Stimulated activated effector memory CD8-positive, alpha-beta T cell treated with anti-CD3 and anti-CD28 coated beads, Interleukin-12 subunit alpha, Interleukin-12 subunit beta, amount 100 ng/mL, for 72 hours (primary cell): ENCODE data around the gene CCDC180.
"Not testable (repeated sequence)": the region's sequence is repeated elsewhere in the genome, so short reads cannot be mapped to it uniquely, and the experiment has no call there.

Experiments
- ATAC-seq: fragments of 150-1000 bp; cut with Tn5 transposase; 2 replicates; pipeline ENCODE4 v1.10.0; 2021
- DNase-seq, 2 donors: peaks; one replicate each; pipeline ENCODE4 v3.0.0; 2021 to 2022; ENCODE audit warnings: low spot score in 2 of 2
- H3K27ac Mint-ChIP-seq: one replicate; pipeline ENCODE4 v1.8.0; 2022; ENCODE audit warnings: mild to moderate bottlenecking, mixed read lengths
- H3K36me3 Mint-ChIP-seq: one replicate; pipeline ENCODE4 v1.8.0; 2022; ENCODE audit warnings: mild to moderate bottlenecking, mixed read lengths
- H3K4me1 Mint-ChIP-seq: one replicate; pipeline ENCODE4 v1.8.0; 2022; ENCODE audit warnings: mixed read lengths
- H3K4me3 Mint-ChIP-seq: one replicate; pipeline ENCODE4 v1.8.0; 2022; ENCODE audit warnings: mild to moderate bottlenecking, mixed read lengths
- H3K9me3 Mint-ChIP-seq: one replicate; pipeline ENCODE4 v1.8.0; 2022; ENCODE audit warnings: mixed read lengths

CCDC180 gene

DNA sequence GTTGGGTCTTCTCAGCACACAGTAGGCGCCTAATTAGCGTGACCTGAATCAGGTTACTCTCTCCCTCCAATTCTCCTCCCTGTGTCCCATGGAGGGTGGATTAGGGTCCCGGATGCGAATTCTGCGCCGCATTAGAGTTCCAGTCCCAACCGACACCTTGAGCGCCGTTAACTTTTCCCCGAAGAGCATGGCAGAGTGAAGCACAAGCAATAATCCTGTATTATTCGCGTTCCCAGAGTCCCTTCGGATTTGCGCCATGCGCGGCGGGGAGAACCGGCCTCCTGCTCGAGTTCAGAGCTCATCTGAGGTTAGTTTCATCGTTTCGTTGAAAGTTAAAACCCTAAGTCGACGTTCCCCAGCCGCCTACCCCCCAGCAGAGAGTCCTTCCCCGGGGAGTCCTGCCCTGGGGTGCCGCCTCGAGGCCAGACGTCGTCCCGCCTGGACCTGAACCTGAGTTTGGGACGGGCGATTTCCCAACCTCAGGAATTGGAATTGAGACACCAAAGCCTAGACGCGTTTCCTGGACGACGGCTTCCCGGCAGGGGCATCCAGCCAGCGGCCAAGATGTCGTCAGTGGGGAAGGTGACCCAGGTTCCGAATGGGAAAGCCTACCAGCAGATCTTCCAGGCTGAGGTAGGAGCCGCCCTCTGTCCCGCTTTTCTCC lies at the start of gene CCDC180:
Gene CCDC180, plus strand, starts transcription at position 160 of the 664 bp plus-strand sequence. Its CDS starts 405 bp downstream, at position 565.
- Mint-ChIP-seq H3K27ac (no peak within 1 kb of the TSS), H3K9me3 (no peaks in the 10 kb centered on the region), H3K4me1 (no peaks in the 10 kb centered on the region), H3K36me3 (no peaks in the 10 kb centered on the region), H3K4me3 (no peak within 1 kb of the TSS)
- DNase-seq (peak in 1 of 2 donors; percentile 41), ATAC-seq (no peak)

DNA sequence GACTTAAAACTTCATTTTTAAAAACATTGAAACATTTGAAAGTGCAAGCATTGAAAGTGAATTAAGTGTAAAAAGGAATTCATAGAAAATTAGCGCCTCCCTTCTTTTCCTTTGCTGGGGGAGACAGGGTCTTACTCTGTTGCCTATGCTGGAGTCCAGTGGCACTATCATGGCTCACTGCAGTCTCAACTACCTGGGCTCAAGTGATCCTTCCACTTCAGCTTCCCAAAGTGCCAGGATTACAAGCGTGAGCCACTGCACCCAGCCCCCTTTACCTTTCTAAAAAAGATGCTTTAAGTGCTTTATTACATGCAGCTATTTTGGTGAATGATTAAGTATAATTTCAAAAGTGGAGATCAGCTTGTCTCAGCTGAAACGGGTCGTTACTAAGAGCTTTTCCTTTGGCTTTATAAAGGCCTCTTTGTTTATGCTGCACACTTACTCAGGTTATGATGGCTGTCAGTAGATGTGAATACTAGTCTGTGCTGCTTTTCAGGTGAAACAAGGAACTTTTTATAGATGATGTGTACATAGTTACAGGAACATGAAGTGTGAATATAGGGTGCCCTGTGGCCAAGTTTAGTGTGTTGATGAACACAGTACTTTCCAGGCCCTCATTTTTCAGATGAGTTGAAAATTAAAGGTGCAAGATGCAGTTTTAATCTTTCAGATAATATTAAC lies 47.5 kb upstream of the CCDC180 start:
- ATAC-seq, H3K27ac Mint-ChIP-seq, H3K4me3 Mint-ChIP-seq, H3K9me3 Mint-ChIP-seq, H3K4me1 Mint-ChIP-seq, DNase-seq, H3K36me3 Mint-ChIP-seq: not testable (repeated sequence)

DNA sequence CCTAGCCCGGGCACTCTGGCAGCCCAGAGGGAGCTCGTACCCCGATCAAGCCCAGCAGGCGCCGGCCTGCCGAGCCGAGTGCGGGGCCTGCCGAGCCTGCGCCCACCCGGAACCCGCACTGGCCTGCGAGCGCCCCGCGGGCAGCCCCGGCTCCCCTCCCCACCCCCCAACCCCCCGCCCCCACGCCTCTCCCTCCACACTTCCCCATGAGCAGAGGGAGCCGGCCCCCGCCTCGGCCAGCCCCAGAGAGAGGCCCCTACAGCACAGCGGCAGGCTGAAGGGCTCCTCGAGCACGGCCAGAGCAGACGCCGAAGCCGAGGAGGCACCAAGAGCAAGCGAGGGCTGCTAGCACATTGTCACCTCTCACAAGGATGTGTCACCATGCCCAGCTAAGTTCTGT lies 36.2 kb upstream of the CCDC180 start:
- H3K4me1 Mint-ChIP-seq = peaks cover 4% of the 10 kb centered on the region
- no peaks in the 10 kb centered on the region for H3K36me3 Mint-ChIP-seq
- DNase-seq (no peak), ATAC-seq (no peak)
- H3K4me3 Mint-ChIP-seq = no peak overlapping the region
- no peaks in the 10 kb centered on the region for H3K9me3 Mint-ChIP-seq
- no peak overlapping the region for H3K27ac Mint-ChIP-seq

DNA sequence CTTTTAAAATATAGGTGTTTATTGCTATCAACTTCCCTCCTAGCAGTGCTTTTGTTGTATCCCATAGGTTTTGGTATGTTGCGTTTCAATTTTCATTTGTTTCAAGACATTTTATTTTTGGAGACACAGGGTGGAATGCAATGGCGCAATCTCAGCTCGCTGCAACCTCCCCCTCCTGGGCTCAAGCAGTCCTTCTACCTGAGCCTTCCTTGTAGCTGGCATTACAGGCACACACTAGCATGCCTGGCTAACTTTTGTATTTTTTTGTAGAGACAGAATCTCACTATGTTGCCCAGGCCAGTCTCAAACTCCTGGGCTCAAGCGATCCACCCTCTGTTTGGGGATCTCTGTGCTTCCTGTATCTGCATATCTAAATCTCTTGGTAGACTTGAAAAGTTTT lies 35.4 kb upstream of the CCDC180 start:
- H3K4me1 Mint-ChIP-seq = peaks cover 4% of the 10 kb centered on the region
- H3K36me3 Mint-ChIP-seq = no peaks in the 10 kb centered on the region
- DNase-seq (no peak), ATAC-seq (no peak)
- no peaks in the 10 kb centered on the region for H3K9me3 Mint-ChIP-seq
- H3K27ac Mint-ChIP-seq = no peak overlapping the region
- no peak overlapping the region for H3K4me3 Mint-ChIP-seq

DNA sequence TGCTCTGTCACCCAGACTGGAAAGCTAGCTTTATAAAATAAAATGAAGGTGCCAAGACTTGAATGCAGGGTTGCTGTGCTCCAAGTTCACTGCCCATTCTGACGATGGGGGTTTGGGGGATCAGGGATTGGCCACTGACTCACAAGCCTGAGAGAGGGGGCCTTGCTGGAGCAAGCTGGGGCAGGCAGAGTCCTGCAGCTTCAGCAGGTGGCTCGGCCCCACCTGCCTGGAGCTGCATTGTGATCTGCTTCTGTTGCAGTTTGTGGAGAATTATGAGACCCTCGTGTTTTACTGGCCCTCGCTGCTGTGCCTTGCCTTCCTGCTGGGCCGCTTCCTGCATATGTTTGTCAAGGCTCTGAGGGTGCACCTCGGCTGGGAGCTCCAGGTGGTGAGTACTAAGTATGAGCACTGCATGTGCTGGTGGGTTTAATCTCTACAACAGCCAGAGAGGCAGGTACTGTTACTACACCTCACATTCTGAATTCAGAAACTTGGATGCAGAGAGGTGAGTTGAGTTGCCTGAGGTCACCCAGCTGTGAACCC lies 31.1 kb upstream of the CCDC180 start:
- Mint-ChIP-seq H3K4me3 (no peak overlapping the region), H3K27ac (no peak overlapping the region), H3K4me1 (peaks cover 4% of the 10 kb centered on the region), H3K36me3 (peaks cover 19% of the 10 kb centered on the region), H3K9me3 (no peaks in the 10 kb centered on the region)
- DNase-seq (no peak), ATAC-seq (no peak)

DNA sequence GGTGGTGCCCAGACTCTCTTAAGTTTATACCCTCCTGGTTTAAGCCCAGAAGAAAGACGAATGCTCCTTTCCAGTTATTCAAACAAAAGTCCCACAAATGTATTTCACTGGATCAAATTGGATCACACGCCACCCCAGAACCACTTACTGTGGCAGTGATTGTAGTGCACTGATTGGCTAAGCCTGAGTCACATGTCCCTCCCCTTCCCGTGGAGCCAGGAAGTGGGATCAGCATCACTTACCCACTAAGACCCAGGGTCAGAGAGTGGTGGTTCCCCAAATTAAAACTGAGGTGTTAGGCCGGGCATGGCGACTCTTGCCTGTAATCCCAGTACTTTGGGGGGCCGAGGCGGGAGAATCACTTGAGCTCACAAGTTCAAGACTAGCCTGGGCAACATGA lies 29.5 kb upstream of the CCDC180 start:
- Mint-ChIP-seq H3K9me3 (no peaks in the 10 kb centered on the region), H3K27ac (no peak overlapping the region), H3K4me1 (peaks cover 4% of the 10 kb centered on the region), H3K4me3 (no peak overlapping the region), H3K36me3 (peaks cover 31% of the 10 kb centered on the region)
- DNase-seq (no peak), ATAC-seq (no peak)

DNA sequence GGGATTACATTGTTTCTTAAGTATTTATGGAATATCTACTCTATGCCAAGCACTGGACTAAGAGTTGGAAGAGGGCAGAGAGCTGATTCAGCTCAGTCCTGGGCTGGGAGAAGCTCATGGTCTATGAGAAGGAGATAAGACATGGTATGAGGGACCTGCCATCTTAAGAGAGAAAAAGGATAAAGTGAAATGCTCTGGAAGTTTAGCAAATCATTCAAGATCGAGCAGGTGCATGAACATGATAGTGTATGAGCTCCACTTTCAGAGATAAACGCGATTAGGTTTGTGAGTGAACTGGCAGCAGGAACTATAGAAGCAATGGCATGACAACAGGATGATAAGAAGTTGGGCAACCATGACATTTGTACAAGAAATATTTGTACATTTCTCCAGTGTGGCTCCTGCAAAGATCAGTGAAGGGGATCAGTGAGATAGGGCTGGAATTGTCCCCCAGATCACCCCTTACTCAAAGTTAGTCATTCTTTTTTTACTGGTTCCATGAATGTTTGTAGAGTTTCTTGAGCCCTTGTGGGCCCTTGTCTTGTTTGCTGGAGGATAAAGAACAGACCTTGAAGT lies 26.6 kb upstream of the CCDC180 start:
- ATAC-seq (no peak), DNase-seq (no peak)
- H3K4me3 Mint-ChIP-seq = no peak overlapping the region
- no peaks in the 10 kb centered on the region for H3K9me3 Mint-ChIP-seq
- peaks cover 46% of the 10 kb centered on the region for H3K36me3 Mint-ChIP-seq
- H3K4me1 Mint-ChIP-seq = no peaks in the 10 kb centered on the region
- H3K27ac Mint-ChIP-seq = no peak overlapping the region

DNA sequence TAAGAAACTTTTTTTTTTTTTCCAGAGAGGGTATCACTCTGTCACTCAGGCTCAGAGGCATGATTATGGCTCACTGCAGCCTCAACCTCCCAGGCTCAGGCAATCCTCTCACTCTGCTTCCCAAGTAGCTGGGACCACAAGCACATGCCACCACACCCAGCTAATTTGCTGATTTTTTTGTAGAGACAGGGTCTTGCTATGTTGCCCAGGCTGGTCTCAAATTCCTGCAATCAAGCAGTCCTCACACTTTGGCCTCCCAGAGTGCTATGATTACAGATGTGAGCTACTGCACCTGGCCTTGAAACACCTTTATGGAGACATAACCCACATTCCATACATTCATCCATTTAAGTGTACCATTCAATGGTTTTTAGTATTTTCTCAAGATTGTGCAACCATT lies 23.7 kb upstream of the CCDC180 start:
- no peak for DNase-seq
- no peaks in the 10 kb centered on the region for H3K4me1 Mint-ChIP-seq
- no peak for ATAC-seq
- peaks cover 3% of the 10 kb centered on the region for H3K9me3 Mint-ChIP-seq
- peaks cover 52% of the 10 kb centered on the region for H3K36me3 Mint-ChIP-seq
- H3K4me3 Mint-ChIP-seq = no peak overlapping the region
- no peak overlapping the region for H3K27ac Mint-ChIP-seq

DNA sequence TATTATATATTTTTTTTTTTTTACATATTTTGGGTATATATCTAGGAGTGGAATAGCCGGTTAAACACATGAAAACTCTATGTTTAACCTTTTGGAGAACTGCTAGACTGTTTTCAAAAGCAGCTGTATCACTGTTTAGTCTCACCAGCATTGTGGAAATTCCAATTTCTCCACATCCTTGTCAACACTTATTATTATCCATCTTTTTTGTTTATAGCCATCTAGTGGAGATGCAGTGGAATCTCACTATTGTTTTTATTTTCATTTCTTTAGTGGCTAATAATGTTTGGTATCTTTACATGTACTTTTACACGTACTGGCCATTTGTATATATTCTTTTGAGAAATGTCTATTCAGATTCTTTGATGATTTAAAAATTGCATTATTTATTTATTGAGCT lies 22.7 kb upstream of the CCDC180 start:
- no peak for ATAC-seq
- Mint-ChIP-seq H3K4me3 (no peak overlapping the region), H3K36me3 (peaks cover 56% of the 10 kb centered on the region), H3K4me1 (no peaks in the 10 kb centered on the region), H3K9me3 (peaks cover 3% of the 10 kb centered on the region), H3K27ac (no peak overlapping the region)
- DNase-seq = no peak

DNA sequence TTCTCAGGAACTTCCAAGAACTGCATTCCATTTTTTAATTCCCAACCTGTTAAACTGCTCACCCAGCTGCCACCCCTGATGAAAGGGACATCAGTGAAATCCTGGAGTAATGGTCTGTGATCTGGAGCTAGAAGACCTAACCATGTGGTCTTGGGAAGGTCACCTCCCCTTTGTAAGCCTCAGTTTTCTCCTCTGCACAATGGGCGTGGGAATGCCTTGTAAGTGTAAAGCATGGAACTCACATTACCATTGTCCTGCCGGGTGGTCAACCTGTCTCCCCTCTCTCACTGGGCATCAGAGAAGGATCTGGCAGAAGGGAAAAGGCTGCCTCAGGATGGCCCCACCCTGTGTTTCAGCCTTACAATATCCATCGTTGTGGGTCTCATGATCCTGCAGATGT lies 15.3 kb upstream of the CCDC180 start:
- peaks cover 6% of the 10 kb centered on the region for H3K4me1 Mint-ChIP-seq
- no peak overlapping the region for H3K27ac Mint-ChIP-seq
- ATAC-seq (no peak), DNase-seq (no peak)
- H3K36me3 Mint-ChIP-seq = peaks cover 19% of the 10 kb centered on the region
- H3K9me3 Mint-ChIP-seq = peaks cover under 1% of the 10 kb centered on the region
- no peak overlapping the region for H3K4me3 Mint-ChIP-seq

DNA sequence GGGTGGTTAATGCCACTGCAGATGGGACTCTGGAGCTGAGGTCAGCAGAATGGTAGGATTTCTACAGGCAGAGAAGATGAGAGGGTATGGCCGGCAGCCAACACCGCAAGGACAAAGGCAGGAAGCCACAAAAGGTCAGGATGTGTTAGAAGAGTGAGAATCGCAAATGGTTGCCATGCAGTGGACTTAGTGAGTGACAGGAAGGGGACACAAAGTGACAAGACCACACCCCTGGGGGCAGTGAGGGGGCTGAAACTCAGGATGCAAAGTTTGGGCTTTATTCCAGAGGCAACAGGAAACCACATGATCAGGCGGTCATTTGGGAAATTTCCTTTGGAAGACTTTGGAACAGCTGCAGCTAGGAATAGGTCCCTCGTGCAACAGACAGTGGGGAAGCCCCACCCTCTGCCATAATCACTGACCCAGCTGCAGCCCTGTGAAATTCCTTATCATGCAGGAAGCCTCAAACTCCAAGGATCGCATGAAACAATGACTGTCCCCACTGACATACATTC lies 14.2 kb upstream of the CCDC180 start:
- Mint-ChIP-seq H3K4me3 (no peak overlapping the region), H3K36me3 (peaks cover 17% of the 10 kb centered on the region)
- no peak for DNase-seq

DNA sequence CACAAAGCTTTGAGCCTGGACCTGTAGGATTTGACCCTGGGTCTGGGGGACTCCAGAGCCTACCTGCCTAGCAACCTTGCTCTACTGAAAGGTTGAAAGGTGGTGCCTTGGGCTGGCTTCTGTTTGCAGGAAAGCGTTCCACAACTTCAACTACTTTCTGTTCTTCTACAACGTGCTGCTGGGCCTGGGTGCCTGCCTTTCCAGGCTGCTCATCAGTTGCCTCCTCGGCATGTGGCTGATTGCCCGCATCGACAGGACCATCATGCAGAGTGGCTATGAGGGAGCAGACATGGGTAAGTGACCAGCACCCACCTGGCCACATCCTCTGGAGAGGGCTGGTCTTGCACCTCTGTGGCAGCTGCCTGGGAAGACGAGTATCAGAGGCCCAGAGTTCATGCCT lies 13.6 kb upstream of the CCDC180 start:
- no peak overlapping the region for H3K4me3 Mint-ChIP-seq
- H3K4me1 Mint-ChIP-seq = peaks cover 6% of the 10 kb centered on the region
- DNase-seq (no peak), ATAC-seq (no peak)
- peaks cover 11% of the 10 kb centered on the region for H3K36me3 Mint-ChIP-seq
- peaks cover 12% of the 10 kb centered on the region for H3K9me3 Mint-ChIP-seq
- H3K27ac Mint-ChIP-seq = no peak overlapping the region

More for the DNA sequence above, 14.2 kb upstream of the CCDC180 start:
- peaks cover 6% of the 10 kb centered on the region for H3K4me1 Mint-ChIP-seq
- peaks cover 8% of the 10 kb centered on the region for H3K9me3 Mint-ChIP-seq
- no peak for ATAC-seq
- peak overlapping the region; percentile 3 for H3K27ac Mint-ChIP-seq

DNA sequence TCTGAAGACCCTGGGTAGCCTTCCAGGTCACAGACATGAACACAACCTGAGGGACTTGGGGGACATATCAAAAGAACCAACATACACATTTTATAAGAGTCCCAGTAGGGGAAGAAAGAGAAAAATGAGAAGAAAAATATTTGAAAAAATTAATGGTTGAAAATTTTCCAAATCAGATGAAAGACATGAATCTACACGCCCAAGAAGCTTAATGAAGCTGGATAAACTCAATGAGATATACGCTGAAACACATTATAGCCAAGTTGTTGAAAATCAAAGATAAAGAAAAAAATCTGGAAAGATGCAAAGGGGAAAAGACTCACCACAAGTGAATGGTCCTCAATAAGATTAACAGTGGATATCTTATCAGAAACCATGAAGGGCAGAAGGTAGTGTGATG lies 9.6 kb upstream of the CCDC180 start:
- H3K9me3 Mint-ChIP-seq = peaks cover 12% of the 10 kb centered on the region
- ATAC-seq (no peak), DNase-seq (no peak)
- H3K4me1 Mint-ChIP-seq = peaks cover 4% of the 10 kb centered on the region
- H3K27ac Mint-ChIP-seq = no peak overlapping the region
- no peaks in the 10 kb centered on the region for H3K36me3 Mint-ChIP-seq
- H3K4me3 Mint-ChIP-seq = no peak overlapping the region

DNA sequence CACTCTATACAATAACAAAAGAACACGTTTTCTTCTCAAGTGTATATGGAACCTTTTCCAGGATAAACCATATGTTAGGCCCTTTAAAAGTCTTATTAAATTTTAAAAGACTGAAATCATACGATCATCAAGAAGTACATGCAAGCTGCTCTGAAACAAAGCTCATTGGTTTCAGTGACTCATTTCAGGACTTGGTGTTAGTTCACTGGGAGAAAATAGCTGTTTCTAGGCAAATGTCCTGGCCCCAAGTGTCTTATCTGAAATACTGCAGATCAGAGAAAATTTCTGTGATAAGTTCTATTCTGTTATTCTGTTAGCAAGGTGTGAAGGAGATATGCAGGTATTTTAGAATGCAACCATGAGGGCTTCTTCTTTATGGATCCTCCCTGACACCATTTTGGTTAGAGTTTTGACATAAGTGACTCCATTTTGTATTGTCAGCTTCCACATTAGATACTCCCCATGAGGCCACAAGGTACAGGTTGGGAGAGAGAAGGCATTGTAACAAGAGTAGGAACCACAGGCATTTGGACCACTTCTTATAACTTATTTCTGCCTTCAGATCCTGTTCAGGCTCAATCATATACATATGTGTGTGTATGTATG lies 7.5 kb upstream of the CCDC180 start:
- Mint-ChIP-seq H3K36me3 (no peaks in the 10 kb centered on the region), H3K4me3 (no peak overlapping the region), H3K27ac (no peak overlapping the region), H3K4me1 (no peaks in the 10 kb centered on the region), H3K9me3 (peaks cover 12% of the 10 kb centered on the region)
- ATAC-seq (peak; percentile 49), DNase-seq (peak in 1 of 2 donors; percentile 29)

DNA sequence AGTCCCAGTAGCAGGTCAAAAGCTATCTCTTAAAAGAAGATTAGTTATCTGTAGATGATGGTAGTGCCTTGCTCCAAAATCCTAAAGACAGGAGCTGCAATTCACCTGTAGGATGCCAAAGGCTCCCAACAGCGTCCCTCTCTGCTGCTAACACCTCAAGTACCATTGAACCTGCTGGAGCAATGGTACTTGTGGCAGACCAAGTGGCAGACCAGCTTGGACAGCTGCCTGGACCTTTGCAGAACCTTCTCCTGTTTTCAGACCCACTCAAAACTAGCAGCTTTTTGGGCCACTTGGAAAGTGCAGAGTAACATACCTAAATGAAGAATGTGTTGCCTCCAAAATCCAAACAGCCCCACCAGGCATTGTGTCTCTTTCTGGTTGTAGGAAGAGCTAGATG lies 6.9 kb upstream of the CCDC180 start:
- ATAC-seq (no peak), DNase-seq (peak in 1 of 2 donors; percentile 17)
- no peaks in the 10 kb centered on the region for H3K36me3 Mint-ChIP-seq
- H3K4me1 Mint-ChIP-seq = no peaks in the 10 kb centered on the region
- no peak overlapping the region for H3K27ac Mint-ChIP-seq
- H3K4me3 Mint-ChIP-seq = no peak overlapping the region
- H3K9me3 Mint-ChIP-seq = peaks cover 12% of the 10 kb centered on the region
